Coronary artery (tissue), 2 donors: ENCODE data around the gene HEPN1.
A peak's percentile ranks its signal among the peaks of the same experiment; 100 is the strongest.

ENCODE experiments used
- DNase-seq: peaks from one replicate; pipeline ENCODE4 v3.0.0-alpha.2; 2017; ENCODE audit warnings: low spot score
- H3K27ac ChIP-seq, 2 donors: fragments of 200-600 bp; sonication (generic); one replicate each; pipeline ENCODE4 v1.5.1; 2016 to 2019
- H3K4me3 ChIP-seq: fragments of 200-600 bp; sonication (generic); 2 replicates; pipeline ENCODE4 v1.5.1; 2016; ENCODE audit warnings: mild to moderate bottlenecking, moderate library complexity
- TF ChIP-seq, protein P1 (sequence below): fragments of 200-600 bp; sonication (generic); IDR thresholded peaks from one replicate; pipeline ENCODE4 v1.5.1; 2019; ENCODE audit warnings: antibody characterized with exemption

HEPN1 gene

GRCh38 chr11:124918950-124919349, at the start of gene HEPN1:
Gene HEPN1 (plus strand): TSS chr11:124919250.
- Histone ChIP-seq H3K27ac (no peak within 1 kb of the TSS), H3K4me3 (no peak within 1 kb of the TSS)
- no peak for DNase-seq
- TF ChIP-seq, protein P1, sequence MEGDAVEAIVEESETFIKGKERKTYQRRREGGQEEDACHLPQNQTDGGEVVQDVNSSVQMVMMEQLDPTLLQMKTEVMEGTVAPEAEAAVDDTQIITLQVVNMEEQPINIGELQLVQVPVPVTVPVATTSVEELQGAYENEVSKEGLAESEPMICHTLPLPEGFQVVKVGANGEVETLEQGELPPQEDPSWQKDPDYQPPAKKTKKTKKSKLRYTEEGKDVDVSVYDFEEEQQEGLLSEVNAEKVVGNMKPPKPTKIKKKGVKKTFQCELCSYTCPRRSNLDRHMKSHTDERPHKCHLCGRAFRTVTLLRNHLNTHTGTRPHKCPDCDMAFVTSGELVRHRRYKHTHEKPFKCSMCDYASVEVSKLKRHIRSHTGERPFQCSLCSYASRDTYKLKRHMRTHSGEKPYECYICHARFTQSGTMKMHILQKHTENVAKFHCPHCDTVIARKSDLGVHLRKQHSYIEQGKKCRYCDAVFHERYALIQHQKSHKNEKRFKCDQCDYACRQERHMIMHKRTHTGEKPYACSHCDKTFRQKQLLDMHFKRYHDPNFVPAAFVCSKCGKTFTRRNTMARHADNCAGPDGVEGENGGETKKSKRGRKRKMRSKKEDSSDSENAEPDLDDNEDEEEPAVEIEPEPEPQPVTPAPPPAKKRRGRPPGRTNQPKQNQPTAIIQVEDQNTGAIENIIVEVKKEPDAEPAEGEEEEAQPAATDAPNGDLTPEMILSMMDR, result no peak

GRCh38 chr11:124869331-124869730, 49.7 kb upstream of the HEPN1 start:
- TF ChIP-seq, protein P1, result no peak
- no peak overlapping the region for H3K27ac ChIP-seq
- H3K4me3 ChIP-seq, result peak overlapping the region; percentile 26
- DNase-seq, result peak; percentile 56

- TF ChIP-seq, protein P1, result no peak
- H3K27ac ChIP-seq, result no peak overlapping the region
- DNase-seq, result peak; percentile 64
- H3K4me3 ChIP-seq, result no peak overlapping the region
Measured at GRCh38 chr11:124869856-124870387, 49.1 kb upstream of the HEPN1 start.

DNA sequence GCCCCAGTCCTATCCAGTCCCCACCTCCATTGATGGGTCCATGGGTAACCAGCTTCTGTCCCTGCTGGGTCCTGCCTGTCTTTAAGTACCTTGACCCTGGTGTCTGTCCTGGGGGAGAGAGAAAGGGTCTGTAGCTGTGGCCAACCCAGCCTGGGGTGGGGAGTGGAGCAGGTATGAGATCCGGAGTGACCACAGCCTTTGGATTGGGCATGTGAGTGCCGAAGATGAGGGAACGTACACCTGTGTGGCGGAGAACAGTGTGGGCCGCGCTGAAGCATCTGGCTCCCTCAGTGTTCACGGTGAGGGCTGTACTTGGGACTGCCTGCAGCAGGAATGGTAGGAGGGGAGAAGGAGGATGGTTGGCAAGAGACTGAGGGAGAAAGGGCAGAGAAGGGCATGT, 48.6 kb upstream of the HEPN1 start:
- TF ChIP-seq, protein P1, result no peak
- no peak for DNase-seq
- H3K4me3 ChIP-seq, result no peak overlapping the region
- H3K27ac ChIP-seq, result no peak overlapping the region

GRCh38 chr11:124872280-124872679, 46.8 kb upstream of the HEPN1 start:
- TF ChIP-seq, protein P1, result no peak
- Histone ChIP-seq H3K4me3 (no peak overlapping the region), H3K27ac (no peak overlapping the region)
- DNase-seq, result peak; percentile 58

- TF ChIP-seq, protein P1, result no peak
- Histone ChIP-seq H3K27ac (no peak overlapping the region), H3K4me3 (no peak overlapping the region)
- peak; percentile 31 for DNase-seq
Measured at GRCh38 chr11:124872741-124873140, 46.3 kb upstream of the HEPN1 start.

GRCh38 chr11:124873951-124874350, 45.1 kb upstream of the HEPN1 start:
- H3K27ac ChIP-seq, result no peak overlapping the region
- TF ChIP-seq, protein P1, result no peak
- DNase-seq, result peak; percentile 38
- no peak overlapping the region for H3K4me3 ChIP-seq
